Stimulated activated CD8-positive, alpha-beta memory T cell treated with anti-CD3 and anti-CD28 coated beads, Interleukin-12 subunit alpha, Interleukin-12 subunit beta, amount 100 ng/mL, for 4 hours (primary cell): ENCODE results near the gene POR.
"Not testable (repeated sequence)": the region's sequence is repeated elsewhere in the genome, so short reads cannot be mapped to it uniquely, and the experiment has no call there.

Experiments used
- DNase-seq: peaks from one replicate; pipeline ENCODE4 v3.0.0-alpha.2; 2020; ENCODE audit warnings: low read depth

The POR gene

GRCh38 chr7:75992083-75992755 lies 77.3 kb downstream of the POR start:
- no peak for DNase-seq

GRCh38 chr7:75993689-75994387 lies 78.9 kb downstream of the POR start:
- no peak for DNase-seq

- peak; percentile 90 for DNase-seq
Observed at GRCh38 chr7:75994388-75995051, 79.6 kb downstream of the POR start, which contains the start of gene TMEM120A. TMEM120A (minus strand) TSS chr7:75994595; CDS start chr7:75994570, 25 bp downstream.

GRCh38 chr7:75995052-75995471 lies 80.1 kb downstream of the POR start:
- DNase-seq: no peak

GRCh38 chr7:75995996-75996395 lies 81.0 kb downstream of the POR start:
- DNase-seq: no peak

- DNase-seq: no peak
Observed at GRCh38 chr7:75996476-75996875, 81.5 kb downstream of the POR start.

- no peak for DNase-seq
Observed at GRCh38 chr7:75998038-75998437, 83.1 kb downstream of the POR start.

GRCh38 chr7:76000566-76000965 lies 85.6 kb downstream of the POR start:
- no peak for DNase-seq

GRCh38 chr7:76002139-76002538 lies 87.2 kb downstream of the POR start:
- no peak for DNase-seq

- DNase-seq: no peak
Observed at GRCh38 chr7:76002822-76003221, 87.9 kb downstream of the POR start.

GRCh38 chr7:76003351-76003750 lies 88.4 kb downstream of the POR start:
- DNase-seq: no peak

GRCh38 chr7:76005004-76005403 lies 90.0 kb downstream of the POR start:
- not testable (repeated sequence) for DNase-seq

- no peak for DNase-seq
Observed at GRCh38 chr7:76008156-76008687, 93.3 kb downstream of the POR start.

GRCh38 chr7:76009672-76010600 lies 95.0 kb downstream of the POR start:
- DNase-seq: no peak

GRCh38 chr7:76011442-76011861 lies 96.5 kb downstream of the POR start:
- no peak for DNase-seq

GRCh38 chr7:76016191-76016947 lies 101.4 kb downstream of the POR start:
- DNase-seq: no peak

- not testable (repeated sequence) for DNase-seq
Observed at GRCh38 chr7:76018520-76018919, 103.6 kb downstream of the POR start.

GRCh38 chr7:76020031-76020714 lies 105.2 kb downstream of the POR start:
- peak; percentile 38 for DNase-seq

GRCh38 chr7:76022026-76022780 lies 107.2 kb downstream of the POR start:
- no peak for DNase-seq

GRCh38 chr7:76023002-76023401 lies 108.0 kb downstream of the POR start:
- DNase-seq: no peak
